OCI-LY3 (cell line): ENCODE measurements around the gene KLF12.
A peak's percentile ranks its signal among the peaks of the same experiment; 100 is the strongest.

Experiments used
- H2AFZ ChIP-seq: fragments of 200-600, 300-600 bp; shearing (Covaris generic); 2 replicates; pipeline ENCODE4 v1.6.0; 2014; ENCODE audit warnings: antibody characterized with exemption, low read depth, low read length
- H3K27ac ChIP-seq: fragments of 200-600, 300-600 bp; sonication (generic); 2 replicates; pipeline ENCODE4 v1.5.1; 2014; ENCODE audit warnings: mild to moderate bottlenecking, low read length, moderate library complexity, mixed read lengths
- H3K27me3 ChIP-seq: fragments of 200-600, 300-600 bp; sonication (generic); 2 replicates; pipeline ENCODE4 v1.6.1; 2014; ENCODE audit warnings: low read depth, low read length, mixed read lengths
- H3K36me3 ChIP-seq: fragments of 200-600, 300-600 bp; sonication (generic); replicated peaks from 2 replicates; pipeline ENCODE3; 2014; ENCODE audit warnings: low read depth, low read length, mixed read lengths
- H3K4me1 ChIP-seq: fragments of 300-600, 200-600 bp; sonication (generic); 2 replicates; pipeline ENCODE4 v1.6.1; 2014; ENCODE audit warnings: low read length, mixed read lengths
- H3K4me2 ChIP-seq: fragments of 200-600, 300-600 bp; sonication (generic); 2 replicates; pipeline ENCODE4 v1.6.1; 2014; ENCODE audit warnings: low read length, mixed read lengths
- H3K4me3 ChIP-seq: fragments of 300-600, 200-600 bp; sonication (generic); 2 replicates; pipeline ENCODE4 v1.5.1; 2014; ENCODE audit warnings: antibody characterized with exemption, mild to moderate bottlenecking, low read length, moderate library complexity
- H3K79me2 ChIP-seq: fragments of 300-600, 200-600 bp; shearing (Covaris generic); 2 replicates; pipeline ENCODE4 v1.6.1; 2014; ENCODE audit warnings: mild to moderate bottlenecking, low read length, mixed read lengths
- H3K9ac ChIP-seq: fragments of 300-600, 200-600 bp; shearing (Covaris generic); 2 replicates; pipeline ENCODE4 v1.6.0; 2014; ENCODE audit warnings: mild to moderate bottlenecking, low read length, moderate library complexity
- H3K9me3 ChIP-seq: fragments of 200-600, 300-600 bp; shearing (Covaris generic); 2 replicates; pipeline ENCODE4 v1.6.1; 2014; ENCODE audit warnings: low read length, mixed read lengths; ENCODE audit not compliant: insufficient read depth
- H4K20me1 ChIP-seq: fragments of 200-600, 300-600 bp; sonication (generic); 2 replicates; pipeline ENCODE4 v1.6.1; 2016; ENCODE audit warnings: low read length, mixed read lengths; ENCODE audit not compliant: insufficient read depth
- CTCF ChIP-seq: fragments of 200-600, 300-600 bp; sonication (generic); IDR thresholded peaks from 2 replicates; pipeline ENCODE4 v1.5.1; 2014; ENCODE audit warnings: antibody characterized with exemption, low read length, low read depth
- EZH2phosphoT487 ChIP-seq: fragments of 200-600 bp; shearing (Covaris generic); IDR thresholded peaks from 2 replicates; pipeline ENCODE4 v1.6.1; 2018; ENCODE audit warnings: antibody characterized with exemption, mixed run types, low read depth

Gene KLF12

GRCh38 chr13:74132776-74133656 lies 1.2 kb downstream of the KLF12 start:
- H3K27me3 ChIP-seq: no peaks in the 10 kb centered on the region
- H3K4me1 ChIP-seq: peaks cover 15% of the 10 kb centered on the region
- H3K27ac ChIP-seq: peak overlapping the region; percentile 71
- peaks cover 54% of the 10 kb centered on the region for H3K79me2 ChIP-seq
- H3K4me3 ChIP-seq: peak overlapping the region; percentile 86
- no peaks in the 10 kb centered on the region for H3K36me3 ChIP-seq
- peak overlapping the region; percentile 89 for H3K4me2 ChIP-seq
- H3K9ac ChIP-seq: peak overlapping the region; percentile 88
- H3K9me3 ChIP-seq: no peaks in the 10 kb centered on the region
- H4K20me1 ChIP-seq: peaks cover 29% of the 10 kb centered on the region
- H2AFZ ChIP-seq: no peak overlapping the region; the same call in 1 of the 2 replicates
- no peak; the same call in 1 of the 2 replicates for TF ChIP-seq CTCF
- TF ChIP-seq EZH2phosphoT487: no peak

GRCh38 chr13:74132152-74132775 lies 1.9 kb downstream of the KLF12 start:
- peaks cover 32% of the 10 kb centered on the region for H4K20me1 ChIP-seq
- peaks cover 15% of the 10 kb centered on the region for H3K4me1 ChIP-seq
- H2AFZ ChIP-seq: no peak overlapping the region
- H3K79me2 ChIP-seq: peaks cover 57% of the 10 kb centered on the region
- H3K27ac ChIP-seq: no peak overlapping the region
- no peaks in the 10 kb centered on the region for H3K9me3 ChIP-seq
- H3K9ac ChIP-seq: peak overlapping the region; percentile 88
- peak overlapping the region; percentile 86 for H3K4me3 ChIP-seq
- H3K27me3 ChIP-seq: no peaks in the 10 kb centered on the region
- H3K36me3 ChIP-seq: no peaks in the 10 kb centered on the region
- no peak for TF ChIP-seq EZH2phosphoT487
- no peak for TF ChIP-seq CTCF
- peak overlapping the region; percentile 89 for H3K4me2 ChIP-seq

GRCh38 chr13:74131227-74131626 lies 3.0 kb downstream of the KLF12 start:
- no peaks in the 10 kb centered on the region for H3K36me3 ChIP-seq
- H3K9ac ChIP-seq: no peak overlapping the region
- H3K27ac ChIP-seq: no peak overlapping the region
- H4K20me1 ChIP-seq: peaks cover 39% of the 10 kb centered on the region
- peaks cover 8% of the 10 kb centered on the region; the same call in 1 of the 2 replicates for H3K4me1 ChIP-seq
- TF ChIP-seq CTCF (no peak), EZH2phosphoT487 (no peak)
- H2AFZ ChIP-seq: no peak overlapping the region
- no peaks in the 10 kb centered on the region for H3K27me3 ChIP-seq
- peaks cover 65% of the 10 kb centered on the region for H3K79me2 ChIP-seq
- no peak overlapping the region for H3K4me2 ChIP-seq
- no peak overlapping the region for H3K4me3 ChIP-seq
- no peaks in the 10 kb centered on the region for H3K9me3 ChIP-seq

- no peak overlapping the region for H3K9ac ChIP-seq
- H3K9me3 ChIP-seq: no peaks in the 10 kb centered on the region
- no peak overlapping the region for H3K4me3 ChIP-seq
- peaks cover 43% of the 10 kb centered on the region for H4K20me1 ChIP-seq
- H3K36me3 ChIP-seq: no peaks in the 10 kb centered on the region
- peaks cover 74% of the 10 kb centered on the region for H3K79me2 ChIP-seq
- no peak overlapping the region for H3K27ac ChIP-seq
- no peak overlapping the region for H2AFZ ChIP-seq
- peaks cover 8% of the 10 kb centered on the region; the same call in 1 of the 2 replicates for H3K4me1 ChIP-seq
- H3K4me2 ChIP-seq: no peak overlapping the region
- H3K27me3 ChIP-seq: no peaks in the 10 kb centered on the region
- TF ChIP-seq EZH2phosphoT487: no peak
- TF ChIP-seq CTCF: no peak
Measured at GRCh38 chr13:74129500-74130191, 4.6 kb downstream of the KLF12 start.
